ENCODE measurements around the gene CLDN9. TPM values are rescaled to one million over a fixed set of nuclear protein-coding genes. Genes with fewer than 3 reads are reported as not detected.
A peak's percentile ranks its signal among the peaks of the same experiment; 100 is the strongest.

The CLDN9 gene, protein sequence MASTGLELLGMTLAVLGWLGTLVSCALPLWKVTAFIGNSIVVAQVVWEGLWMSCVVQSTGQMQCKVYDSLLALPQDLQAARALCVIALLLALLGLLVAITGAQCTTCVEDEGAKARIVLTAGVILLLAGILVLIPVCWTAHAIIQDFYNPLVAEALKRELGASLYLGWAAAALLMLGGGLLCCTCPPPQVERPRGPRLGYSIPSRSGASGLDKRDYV
- total RNA-seq, result not detected in 3 replicates
- long read RNA-seq, partial matches to known transcripts, result 0 of 1 reads
- long read RNA-seq, other reads (novel, unspliced or antisense), result 0 of 1 reads

DNA sequence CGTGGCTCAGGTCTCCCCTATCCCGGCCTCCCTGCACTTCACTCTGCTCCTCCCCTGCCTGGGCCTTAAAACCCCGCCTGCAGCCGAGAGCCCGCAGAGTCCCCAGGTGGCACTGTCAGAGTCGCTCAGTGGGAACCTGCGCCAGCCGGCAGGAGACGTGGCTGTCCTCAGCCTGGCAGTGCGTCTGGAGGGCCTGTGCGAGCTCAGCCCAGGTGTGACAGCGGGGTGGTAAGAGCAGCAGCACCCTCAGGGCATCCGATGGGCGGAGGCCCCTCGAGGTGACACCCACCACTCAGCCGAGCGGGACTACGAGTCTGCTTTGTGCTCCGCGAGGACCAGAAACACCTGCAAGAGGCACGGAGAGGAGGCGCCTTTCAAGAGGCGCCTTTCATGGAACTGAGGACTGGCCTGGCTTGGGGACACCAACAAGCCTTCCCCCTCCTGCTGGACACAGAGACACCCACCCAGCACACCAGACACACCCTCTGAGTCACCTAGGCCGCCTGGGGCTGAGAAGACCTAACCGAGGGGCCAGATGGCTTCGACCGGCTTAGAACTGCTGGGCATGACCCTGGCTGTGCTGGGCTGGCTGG is at the start of gene CLDN9:
CLDN9 (plus strand) TSS at position 96 of the 593 bp plus-strand sequence; CDS start at position 536, 440 bp downstream.
- Mint-ChIP-seq H3K4me1 (ENCODE audit: low read depth) (no peaks in the 10 kb centered on the region), H3K36me3 (ENCODE audit: low read depth) (no peaks in the 10 kb centered on the region), H3K4me3 (ENCODE audit: unreplicated experiment) (no peak within 1 kb of the TSS), H3K27me3 (ENCODE audit: low read depth) (peaks cover 17% of the 10 kb centered on the region), H3K27ac (ENCODE audit: unreplicated experiment) (no peak within 1 kb of the TSS), H3K9me3 (ENCODE audit: low read depth) (no peaks in the 10 kb centered on the region)
- DNase-seq (ENCODE audit: low spot score), result no peak
- TF ChIP-seq, protein P1, sequence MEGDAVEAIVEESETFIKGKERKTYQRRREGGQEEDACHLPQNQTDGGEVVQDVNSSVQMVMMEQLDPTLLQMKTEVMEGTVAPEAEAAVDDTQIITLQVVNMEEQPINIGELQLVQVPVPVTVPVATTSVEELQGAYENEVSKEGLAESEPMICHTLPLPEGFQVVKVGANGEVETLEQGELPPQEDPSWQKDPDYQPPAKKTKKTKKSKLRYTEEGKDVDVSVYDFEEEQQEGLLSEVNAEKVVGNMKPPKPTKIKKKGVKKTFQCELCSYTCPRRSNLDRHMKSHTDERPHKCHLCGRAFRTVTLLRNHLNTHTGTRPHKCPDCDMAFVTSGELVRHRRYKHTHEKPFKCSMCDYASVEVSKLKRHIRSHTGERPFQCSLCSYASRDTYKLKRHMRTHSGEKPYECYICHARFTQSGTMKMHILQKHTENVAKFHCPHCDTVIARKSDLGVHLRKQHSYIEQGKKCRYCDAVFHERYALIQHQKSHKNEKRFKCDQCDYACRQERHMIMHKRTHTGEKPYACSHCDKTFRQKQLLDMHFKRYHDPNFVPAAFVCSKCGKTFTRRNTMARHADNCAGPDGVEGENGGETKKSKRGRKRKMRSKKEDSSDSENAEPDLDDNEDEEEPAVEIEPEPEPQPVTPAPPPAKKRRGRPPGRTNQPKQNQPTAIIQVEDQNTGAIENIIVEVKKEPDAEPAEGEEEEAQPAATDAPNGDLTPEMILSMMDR (IDR thresholded peaks at IDR 0.05), result no peak

DNA sequence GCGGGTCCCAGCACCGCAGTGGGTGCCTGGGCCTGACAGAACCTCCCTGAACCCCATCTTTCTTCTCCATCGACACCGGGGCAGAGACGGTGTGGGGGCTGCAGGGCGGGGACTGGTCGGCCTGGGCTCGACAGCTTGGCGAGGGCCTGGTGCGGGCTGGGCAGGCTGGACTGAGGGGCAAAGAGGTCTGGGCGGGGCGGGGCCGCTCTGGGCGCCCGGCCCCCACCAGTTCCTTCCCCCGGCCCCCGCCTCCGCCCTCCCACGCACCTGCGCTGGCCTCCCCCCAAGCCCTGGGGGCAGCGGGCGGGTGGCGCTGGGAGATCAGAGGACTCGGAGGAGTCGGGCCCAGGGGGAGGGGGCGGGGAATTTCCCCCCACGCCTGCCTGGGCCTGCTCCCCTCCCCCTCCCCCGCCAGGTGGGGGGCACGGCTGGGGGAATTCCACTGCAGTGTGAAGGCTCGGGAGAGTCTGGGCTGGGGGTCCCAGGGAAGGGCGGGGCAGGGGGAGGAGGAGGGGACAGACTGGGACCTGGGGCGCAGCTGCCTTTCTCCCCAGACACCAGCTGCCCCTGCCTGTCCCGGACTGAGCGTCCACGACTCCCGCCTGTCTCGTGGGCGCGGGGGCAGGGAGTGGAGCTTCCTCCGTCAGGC is 49.5 kb upstream of the CLDN9 start:
- no peak for DNase-seq (ENCODE audit: low spot score)
- Mint-ChIP-seq H3K9me3 (ENCODE audit: low read depth) (no peaks in the 10 kb centered on the region), H3K27ac (ENCODE audit: unreplicated experiment) (no peak overlapping the region), H3K4me1 (ENCODE audit: low read depth) (peaks cover 10% of the 10 kb centered on the region), H3K36me3 (ENCODE audit: low read depth) (no peaks in the 10 kb centered on the region), H3K4me3 (ENCODE audit: unreplicated experiment) (peak overlapping the region; percentile 60), H3K27me3 (ENCODE audit: low read depth) (peaks cover 20% of the 10 kb centered on the region)
- TF ChIP-seq, protein P1 (IDR thresholded peaks at IDR 0.05), result no peak

DNA sequence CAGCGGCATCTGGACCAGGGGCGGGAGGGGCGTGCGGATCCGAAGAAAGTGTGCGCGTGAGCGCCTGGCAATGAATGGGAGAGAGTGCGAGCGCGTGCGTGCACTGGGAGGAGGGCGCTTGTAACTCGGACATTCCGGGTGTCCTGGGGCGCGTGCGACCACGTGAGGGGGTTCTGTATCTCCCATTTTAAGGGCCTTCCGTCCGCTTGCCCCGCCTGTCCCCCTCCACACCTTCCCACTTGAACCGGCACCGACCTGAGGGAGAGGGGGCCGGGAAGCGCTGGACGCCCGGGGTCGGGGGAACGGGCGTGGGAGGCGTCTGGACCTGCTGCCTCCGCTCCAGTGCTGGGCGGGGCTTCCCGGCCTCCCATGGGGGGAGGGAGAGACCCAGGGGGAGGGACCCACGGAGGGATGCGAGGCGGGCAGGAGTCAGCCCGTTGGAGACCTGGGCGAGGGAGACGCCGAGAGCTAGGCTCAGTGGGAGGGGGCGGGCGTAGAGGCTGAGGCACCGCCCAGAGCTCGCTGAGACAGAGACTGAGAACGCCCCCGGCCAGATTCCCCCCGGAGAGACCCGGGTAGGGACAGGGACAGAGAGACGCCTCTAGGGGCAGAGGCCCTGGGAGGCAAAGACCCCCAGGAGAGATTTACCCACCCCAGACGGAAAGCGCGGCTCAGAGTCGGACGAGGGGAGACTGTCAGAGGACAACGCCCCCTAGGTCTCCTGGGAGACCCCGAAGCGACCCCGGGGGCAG is 48.8 kb upstream of the CLDN9 start, which contains the start of gene KREMEN2:
KREMEN2 (plus strand) TSS at position 553 of the 752 bp plus-strand sequence. CDS start 246 bp downstream, outside the sequence.
- Mint-ChIP-seq H3K27me3 (ENCODE audit: low read depth) (peaks cover 20% of the 10 kb centered on the region), H3K36me3 (ENCODE audit: low read depth) (no peaks in the 10 kb centered on the region), H3K4me3 (ENCODE audit: unreplicated experiment) (peak within 1 kb of the TSS; percentile 60), H3K9me3 (ENCODE audit: low read depth) (no peaks in the 10 kb centered on the region), H3K4me1 (ENCODE audit: low read depth) (peaks cover 15% of the 10 kb centered on the region), H3K27ac (ENCODE audit: unreplicated experiment) (no peak within 1 kb of the TSS)
- TF ChIP-seq, protein P1 (IDR thresholded peaks at IDR 0.05), result peak; percentile 17
- peak; percentile 81 for DNase-seq (ENCODE audit: low spot score)

DNA sequence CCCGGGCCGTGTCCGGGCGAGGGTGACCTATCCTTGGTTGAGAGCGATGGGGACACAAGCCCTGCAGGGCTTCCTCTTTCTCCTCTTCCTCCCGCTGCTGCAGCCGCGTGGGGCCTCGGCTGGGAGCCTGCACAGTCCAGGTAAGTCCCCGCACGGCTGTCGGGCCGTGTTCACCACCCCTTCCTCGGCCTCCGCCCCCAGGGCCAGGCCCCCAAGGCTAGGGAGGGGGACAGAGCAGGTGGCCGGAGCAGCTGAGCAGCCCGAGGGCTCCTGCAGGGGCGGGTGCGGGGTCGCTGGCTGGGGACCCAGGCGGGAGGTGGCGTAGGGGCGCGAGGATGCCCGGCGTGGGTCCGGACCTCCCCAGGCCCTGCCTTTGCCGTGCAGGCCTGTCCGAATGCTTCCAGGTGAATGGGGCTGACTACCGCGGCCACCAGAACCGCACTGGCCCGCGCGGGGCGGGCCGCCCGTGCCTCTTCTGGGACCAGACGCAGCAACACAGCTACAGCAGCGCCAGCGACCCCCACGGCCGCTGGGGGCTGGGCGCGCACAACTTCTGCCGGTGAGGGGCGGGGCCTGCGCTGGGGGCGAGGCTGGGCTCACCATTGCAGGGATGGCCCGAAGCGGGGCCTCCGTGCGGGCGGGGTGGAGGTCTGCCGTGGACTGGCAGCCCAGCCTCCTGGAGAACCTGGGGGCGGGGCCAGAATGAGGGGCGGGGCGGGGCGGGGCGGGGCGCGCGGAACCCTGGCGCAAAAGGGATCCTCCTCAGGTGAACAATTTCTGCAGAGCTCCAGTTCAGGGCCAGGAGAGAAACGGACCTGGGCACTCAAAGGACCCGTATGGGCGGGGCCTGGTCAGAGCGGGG is 48.0 kb upstream of the CLDN9 start:
- peaks cover 15% of the 10 kb centered on the region for H3K4me1 Mint-ChIP-seq (ENCODE audit: low read depth)
- H3K9me3 Mint-ChIP-seq (ENCODE audit: low read depth), result no peaks in the 10 kb centered on the region
- no peak overlapping the region for H3K27ac Mint-ChIP-seq (ENCODE audit: unreplicated experiment)
- H3K27me3 Mint-ChIP-seq (ENCODE audit: low read depth), result peaks cover 17% of the 10 kb centered on the region
- DNase-seq (ENCODE audit: low spot score), result no peak
- TF ChIP-seq, protein P1 (IDR thresholded peaks at IDR 0.05), result no peak
- H3K36me3 Mint-ChIP-seq (ENCODE audit: low read depth), result no peaks in the 10 kb centered on the region
- H3K4me3 Mint-ChIP-seq (ENCODE audit: unreplicated experiment), result no peak overlapping the region
